Memory B cell (primary cell): Measurements from ENCODE around the gene EPHA3.

ENCODE experiments used
- ATAC-seq: fragments of 150-1000 bp; cut with Tn5 transposase; 2 replicates; pipeline ENCODE4 v1.10.0; 2021; ENCODE audit warnings: low read depth, mild to moderate bottlenecking, moderate library complexity
- DNase-seq, 2 donors: peaks; one replicate each; pipeline ENCODE4 v3.0.0; 2022; ENCODE audit warnings: low spot score in 2 of 2
- H3K27ac Mint-ChIP-seq: one replicate; pipeline ENCODE4 v1.8.0; 2022; ENCODE audit warnings: mild to moderate bottlenecking, moderate library complexity, mixed read lengths
- H3K27me3 Mint-ChIP-seq: one replicate; pipeline ENCODE4 v1.8.0; 2022; ENCODE audit warnings: mixed read lengths
- H3K36me3 Mint-ChIP-seq: one replicate; pipeline ENCODE4 v1.8.0; 2022; ENCODE audit warnings: mild to moderate bottlenecking, mixed read lengths
- H3K4me1 Mint-ChIP-seq: one replicate; pipeline ENCODE4 v1.8.0; 2022; ENCODE audit warnings: mixed read lengths
- H3K4me3 Mint-ChIP-seq: one replicate; pipeline ENCODE4 v1.8.0; 2022; ENCODE audit warnings: mild to moderate bottlenecking, moderate library complexity, mixed read lengths
- H3K9me3 Mint-ChIP-seq: one replicate; pipeline ENCODE4 v1.8.0; 2022; ENCODE audit warnings: mixed read lengths

Gene EPHA3

GRCh38 chr3:89262309-89262929 is 155.0 kb downstream of the EPHA3 start:
- DNase-seq (no peak), ATAC-seq (no peak)
- H3K4me1 Mint-ChIP-seq, result peaks cover 2% of the 10 kb centered on the region
- H3K9me3 Mint-ChIP-seq, result no peaks in the 10 kb centered on the region
- H3K27me3 Mint-ChIP-seq, result no peaks in the 10 kb centered on the region
- H3K4me3 Mint-ChIP-seq, result no peak overlapping the region
- H3K27ac Mint-ChIP-seq, result no peak overlapping the region
- no peaks in the 10 kb centered on the region for H3K36me3 Mint-ChIP-seq

- DNase-seq (no peak), ATAC-seq (no peak)
- Mint-ChIP-seq H3K4me3 (no peak overlapping the region), H3K4me1 (peaks cover 2% of the 10 kb centered on the region), H3K27ac (no peak overlapping the region), H3K9me3 (no peaks in the 10 kb centered on the region), H3K36me3 (no peaks in the 10 kb centered on the region), H3K27me3 (no peaks in the 10 kb centered on the region)
Observed at GRCh38 chr3:89264037-89264560, 156.7 kb downstream of the EPHA3 start.

- Mint-ChIP-seq H3K36me3 (no peaks in the 10 kb centered on the region), H3K4me1 (peaks cover 2% of the 10 kb centered on the region), H3K9me3 (no peaks in the 10 kb centered on the region), H3K4me3 (no peak overlapping the region), H3K27ac (no peak overlapping the region), H3K27me3 (no peaks in the 10 kb centered on the region)
- DNase-seq (no peak), ATAC-seq (no peak)
Observed at GRCh38 chr3:89266074-89266473, 158.7 kb downstream of the EPHA3 start.

- H3K36me3 Mint-ChIP-seq, result no peaks in the 10 kb centered on the region
- DNase-seq (no peak), ATAC-seq (no peak)
- no peak overlapping the region for H3K27ac Mint-ChIP-seq
- H3K4me3 Mint-ChIP-seq, result no peak overlapping the region
- peaks cover under 1% of the 10 kb centered on the region for H3K4me1 Mint-ChIP-seq
- no peaks in the 10 kb centered on the region for H3K27me3 Mint-ChIP-seq
- H3K9me3 Mint-ChIP-seq, result no peaks in the 10 kb centered on the region
Observed at GRCh38 chr3:89268059-89268458, 160.6 kb downstream of the EPHA3 start.

GRCh38 chr3:89270201-89270600 is 162.8 kb downstream of the EPHA3 start:
- Mint-ChIP-seq H3K4me3 (no peak overlapping the region), H3K9me3 (no peaks in the 10 kb centered on the region), H3K4me1 (no peaks in the 10 kb centered on the region), H3K27me3 (no peaks in the 10 kb centered on the region), H3K27ac (no peak overlapping the region), H3K36me3 (no peaks in the 10 kb centered on the region)
- ATAC-seq (no peak), DNase-seq (no peak)

- Mint-ChIP-seq H3K27me3 (no peaks in the 10 kb centered on the region), H3K4me3 (no peak overlapping the region), H3K4me1 (no peaks in the 10 kb centered on the region), H3K27ac (no peak overlapping the region), H3K9me3 (no peaks in the 10 kb centered on the region), H3K36me3 (no peaks in the 10 kb centered on the region)
- no peak for DNase-seq
- ATAC-seq, result no peak
Observed at GRCh38 chr3:89275001-89275400, 167.6 kb downstream of the EPHA3 start.

GRCh38 chr3:89276116-89276515 is 168.7 kb downstream of the EPHA3 start:
- Mint-ChIP-seq H3K4me1 (no peaks in the 10 kb centered on the region), H3K9me3 (no peaks in the 10 kb centered on the region), H3K36me3 (no peaks in the 10 kb centered on the region), H3K27ac (no peak overlapping the region), H3K27me3 (no peaks in the 10 kb centered on the region), H3K4me3 (no peak overlapping the region)
- ATAC-seq, result no peak
- DNase-seq, result no peak

GRCh38 chr3:89278302-89279025 is 171.0 kb downstream of the EPHA3 start:
- H3K4me3 Mint-ChIP-seq, result no peak overlapping the region

GRCh38 chr3:89280301-89280700 is 172.9 kb downstream of the EPHA3 start:
- Mint-ChIP-seq H3K36me3 (no peaks in the 10 kb centered on the region), H3K27ac (no peak overlapping the region), H3K9me3 (peaks cover 2% of the 10 kb centered on the region), H3K27me3 (no peaks in the 10 kb centered on the region), H3K4me1 (no peaks in the 10 kb centered on the region), H3K4me3 (no peak overlapping the region)
- DNase-seq, result no peak
- ATAC-seq, result no peak

More at GRCh38 chr3:89278302-89279025, 171.0 kb downstream of the EPHA3 start:
- no peaks in the 10 kb centered on the region for H3K9me3 Mint-ChIP-seq
- no peaks in the 10 kb centered on the region for H3K36me3 Mint-ChIP-seq
- H3K4me1 Mint-ChIP-seq, result no peaks in the 10 kb centered on the region
- H3K27me3 Mint-ChIP-seq, result no peaks in the 10 kb centered on the region
- no peak overlapping the region for H3K27ac Mint-ChIP-seq
- DNase-seq, result no peak
- no peak for ATAC-seq

- Mint-ChIP-seq H3K9me3 (peaks cover 5% of the 10 kb centered on the region), H3K36me3 (no peaks in the 10 kb centered on the region), H3K27me3 (no peaks in the 10 kb centered on the region), H3K27ac (no peak overlapping the region), H3K4me1 (no peaks in the 10 kb centered on the region), H3K4me3 (no peak overlapping the region)
- DNase-seq (no peak), ATAC-seq (no peak)
Observed at GRCh38 chr3:89280822-89281365, 173.5 kb downstream of the EPHA3 start.

GRCh38 chr3:89287902-89288508 is 180.6 kb downstream of the EPHA3 start:
- ATAC-seq, result no peak
- DNase-seq, result no peak
- Mint-ChIP-seq H3K9me3 (peaks cover 10% of the 10 kb centered on the region), H3K27ac (no peak overlapping the region), H3K27me3 (no peaks in the 10 kb centered on the region), H3K4me3 (no peak overlapping the region), H3K4me1 (no peaks in the 10 kb centered on the region), H3K36me3 (no peaks in the 10 kb centered on the region)

- H3K27me3 Mint-ChIP-seq, result no peaks in the 10 kb centered on the region
- DNase-seq, result no peak
- no peaks in the 10 kb centered on the region for H3K4me1 Mint-ChIP-seq
- ATAC-seq, result no peak
- H3K9me3 Mint-ChIP-seq, result peaks cover 11% of the 10 kb centered on the region
- no peaks in the 10 kb centered on the region for H3K36me3 Mint-ChIP-seq
- H3K4me3 Mint-ChIP-seq, result no peak overlapping the region
- H3K27ac Mint-ChIP-seq, result no peak overlapping the region
Observed at GRCh38 chr3:89289574-89290190, 182.3 kb downstream of the EPHA3 start.

GRCh38 chr3:89297199-89297598 is 189.8 kb downstream of the EPHA3 start:
- Mint-ChIP-seq H3K9me3 (peaks cover 4% of the 10 kb centered on the region), H3K36me3 (no peaks in the 10 kb centered on the region), H3K4me3 (no peak overlapping the region), H3K27ac (no peak overlapping the region), H3K4me1 (no peaks in the 10 kb centered on the region), H3K27me3 (no peaks in the 10 kb centered on the region)
- ATAC-seq, result no peak
- no peak for DNase-seq

GRCh38 chr3:89300526-89300925 is 193.1 kb downstream of the EPHA3 start:
- Mint-ChIP-seq H3K4me1 (no peaks in the 10 kb centered on the region), H3K27me3 (no peaks in the 10 kb centered on the region), H3K4me3 (no peak overlapping the region), H3K36me3 (no peaks in the 10 kb centered on the region), H3K27ac (no peak overlapping the region), H3K9me3 (no peaks in the 10 kb centered on the region)
- DNase-seq, result no peak
- ATAC-seq, result no peak
